Non-pigmented ciliary epithelial cell (primary cell): ENCODE measurements around the gene NGRN.
"Not testable (repeated sequence)": the region's sequence is repeated elsewhere in the genome, so short reads cannot be mapped to it uniquely, and the experiment has no call there.

Source experiments
- DNase-seq: peaks from one replicate; pipeline ENCODE4 v3.0.0-alpha.2; 2010; ENCODE audit warnings: low read depth

Gene NGRN

GRCh38 chr15:90234096-90234988 is 31.1 kb upstream of the NGRN start, which contains the start of gene GDPGP1:
GDPGP1 (plus strand) TSS chr15:90234209; CDS start chr15:90240909, 6,700 bp downstream.
- DNase-seq = no peak

GRCh38 chr15:90239371-90239770 is 26.1 kb upstream of the NGRN start:
- DNase-seq = no peak

GRCh38 chr15:90240856-90241255 is 24.6 kb upstream of the NGRN start:
- no peak for DNase-seq

GRCh38 chr15:90241343-90242192 is 23.9 kb upstream of the NGRN start:
- DNase-seq = no peak

- DNase-seq = no peak
Observed at GRCh38 chr15:90243943-90244639, 21.4 kb upstream of the NGRN start.

GRCh38 chr15:90248789-90249202 is 16.7 kb upstream of the NGRN start:
- DNase-seq = no peak

GRCh38 chr15:90249203-90249863 is 16.1 kb upstream of the NGRN start, which contains the start of gene TTLL13:
TTLL13 (plus strand) TSS chr15:90249556; CDS start chr15:90250631, 1,075 bp downstream.
- no peak for DNase-seq

- no peak for DNase-seq
Observed at GRCh38 chr15:90257776-90258175, 7.7 kb upstream of the NGRN start.

GRCh38 chr15:90259524-90259923 is 5.9 kb upstream of the NGRN start:
- no peak for DNase-seq

- not testable (repeated sequence) for DNase-seq
Observed at GRCh38 chr15:90260731-90261130, 4.7 kb upstream of the NGRN start.

GRCh38 chr15:90261811-90262210 is 3.7 kb upstream of the NGRN start:
- no peak for DNase-seq

- no peak for DNase-seq
Observed at GRCh38 chr15:90262426-90262825, 3.0 kb upstream of the NGRN start.

GRCh38 chr15:90264671-90265070 is 801 bp upstream of the NGRN start:
- DNase-seq = no peak

GRCh38 chr15:90266061-90266431 is 574 bp downstream of the NGRN start:
- no peak for DNase-seq

GRCh38 chr15:90266485-90266884 is 1.0 kb downstream of the NGRN start:
- no peak for DNase-seq

- DNase-seq = no peak
Observed at GRCh38 chr15:90268415-90268814, 2.9 kb downstream of the NGRN start.

- no peak for DNase-seq
Observed at GRCh38 chr15:90270502-90271150, 5.2 kb downstream of the NGRN start.

GRCh38 chr15:90271459-90272166 is 6.1 kb downstream of the NGRN start:
- no peak for DNase-seq

- not testable (repeated sequence) for DNase-seq
Observed at GRCh38 chr15:90278467-90278866, 13.0 kb downstream of the NGRN start.

- DNase-seq = not testable (repeated sequence)
Observed at GRCh38 chr15:90280743-90281142, 15.3 kb downstream of the NGRN start.
